SJSA1 (cell line): ENCODE data around the gene VNN1. TPM values are rescaled to one million over a fixed set of nuclear protein-coding genes. Genes with fewer than 3 reads are reported as not detected.

Experiments
- DNase-seq, 2 experiments: peaks; one replicate each; pipeline ENCODE4 v3.0.0-alpha.2; 2015 to 2020; ENCODE audit warnings: low spot score in 2 of 2, low read depth in 1 of 2
- H3K27ac ChIP-seq: fragments of 250-450 bp; sonication (Bioruptor Pico); 2 replicates; pipeline ENCODE4 v1.5.1; 2020; ENCODE audit warnings: mild to moderate bottlenecking, moderate library complexity
- H3K27me3 ChIP-seq: fragments of 250-450 bp; sonication (Bioruptor Pico); replicated peaks from 2 replicates; pipeline ENCODE4 v1.5.1; 2020; ENCODE audit warnings: mild to moderate bottlenecking, moderate library complexity
- H3K36me3 ChIP-seq: fragments of 250-450 bp; sonication (Bioruptor Pico); 2 replicates; pipeline ENCODE4 v1.5.1; 2020; ENCODE audit warnings: mild to moderate bottlenecking
- H3K4me1 ChIP-seq: fragments of 250-450 bp; sonication (Bioruptor Pico); replicated peaks from 2 replicates; pipeline ENCODE4 v1.6.1; 2021; ENCODE audit warnings: mild to moderate bottlenecking
- H3K4me3 ChIP-seq: fragments of 250-450 bp; sonication (Bioruptor Pico); 2 replicates; pipeline ENCODE4 v1.5.1; 2020; ENCODE audit warnings: mild to moderate bottlenecking
- H3K9me3 ChIP-seq: fragments of 250-450 bp; sonication (Bioruptor Pico); replicated peaks from 2 replicates; pipeline ENCODE4 v1.5.1; 2020; ENCODE audit warnings: mild to moderate bottlenecking
- total RNA-seq: library from RNA; depleted of rRNA; stranded (reverse); fragments of >200 nt; shearing (Covaris generic); gene quantifications from 2 replicates; pipeline ENCODE4 v1.2.3, GENCODE V29; 2014; rRNA removed

Gene VNN1, protein sequence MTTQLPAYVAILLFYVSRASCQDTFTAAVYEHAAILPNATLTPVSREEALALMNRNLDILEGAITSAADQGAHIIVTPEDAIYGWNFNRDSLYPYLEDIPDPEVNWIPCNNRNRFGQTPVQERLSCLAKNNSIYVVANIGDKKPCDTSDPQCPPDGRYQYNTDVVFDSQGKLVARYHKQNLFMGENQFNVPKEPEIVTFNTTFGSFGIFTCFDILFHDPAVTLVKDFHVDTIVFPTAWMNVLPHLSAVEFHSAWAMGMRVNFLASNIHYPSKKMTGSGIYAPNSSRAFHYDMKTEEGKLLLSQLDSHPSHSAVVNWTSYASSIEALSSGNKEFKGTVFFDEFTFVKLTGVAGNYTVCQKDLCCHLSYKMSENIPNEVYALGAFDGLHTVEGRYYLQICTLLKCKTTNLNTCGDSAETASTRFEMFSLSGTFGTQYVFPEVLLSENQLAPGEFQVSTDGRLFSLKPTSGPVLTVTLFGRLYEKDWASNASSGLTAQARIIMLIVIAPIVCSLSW
- not detected in 2 replicates for total RNA-seq

DNA sequence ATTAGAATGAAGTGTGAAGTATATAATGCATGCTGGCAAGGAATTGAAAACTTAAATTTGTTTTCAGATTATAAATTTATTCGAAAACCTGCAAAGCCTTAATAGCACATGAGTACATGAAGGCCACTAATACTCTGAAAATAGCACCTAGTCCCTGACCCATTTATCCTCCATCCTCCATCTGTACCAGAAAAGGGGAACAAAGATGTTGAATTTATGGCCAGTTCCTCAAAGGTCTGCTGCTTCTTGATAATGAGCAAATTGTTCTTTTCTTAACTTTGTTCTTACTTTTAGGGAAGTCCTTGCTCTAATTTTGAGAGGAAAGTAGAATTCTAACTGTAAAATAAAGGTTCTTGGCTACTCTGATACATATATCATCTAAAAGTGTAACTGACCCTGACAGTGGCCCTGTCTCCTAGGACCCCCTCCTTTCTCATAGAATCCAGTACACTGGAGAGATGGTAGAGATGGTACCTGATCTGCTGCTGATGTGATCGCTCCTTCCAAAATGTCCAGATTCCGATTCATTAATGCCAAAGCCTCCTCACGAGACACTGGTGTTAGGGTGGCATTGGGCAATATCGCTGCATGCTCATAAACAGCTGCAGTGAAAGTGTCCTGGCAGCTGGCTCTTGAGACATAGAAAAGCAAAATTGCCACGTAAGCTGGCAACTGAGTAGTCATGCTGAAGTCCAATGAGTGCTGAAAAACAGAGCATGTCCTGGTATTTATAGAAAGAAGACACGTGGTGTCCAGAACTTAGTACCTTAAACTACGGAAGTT, at the start of gene VNN1:
VNN1 (minus strand) TSS at position 704 of the 783 bp plus-strand sequence; CDS start at position 684, 20 bp downstream.
- Histone ChIP-seq H3K27me3 (no peaks in the 10 kb centered on the region), H3K36me3 (no peaks in the 10 kb centered on the region), H3K4me1 (no peaks in the 10 kb centered on the region), H3K4me3 (no peak within 1 kb of the TSS), H3K9me3 (no peaks in the 10 kb centered on the region), H3K27ac (no peak within 1 kb of the TSS)
- DNase-seq, result no peak

DNA sequence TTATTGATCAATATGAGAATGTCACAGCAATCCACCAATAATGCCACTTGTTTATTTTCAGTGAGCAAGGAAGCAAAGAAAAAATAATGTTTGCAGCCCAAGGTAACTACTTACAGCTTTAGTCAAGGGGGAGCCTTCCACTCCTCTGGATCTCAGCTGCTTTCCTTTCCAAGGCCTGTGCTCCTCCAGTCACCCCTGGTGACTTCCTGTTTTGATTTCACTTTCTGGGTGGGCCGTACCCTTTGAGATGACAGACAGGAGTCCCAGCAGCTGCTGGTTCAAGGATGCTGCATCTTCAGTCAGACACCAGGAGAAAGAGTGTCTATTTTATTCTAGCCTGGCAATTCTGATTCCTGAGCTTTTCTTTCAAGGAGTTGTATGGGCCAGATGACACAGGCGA, 49.4 kb upstream of the VNN1 start:
- Histone ChIP-seq H3K27me3 (no peaks in the 10 kb centered on the region), H3K4me1 (no peaks in the 10 kb centered on the region; the same call in 1 of the 2 replicates), H3K4me3 (no peak overlapping the region), H3K36me3 (no peaks in the 10 kb centered on the region), H3K27ac (no peak overlapping the region), H3K9me3 (no peaks in the 10 kb centered on the region)
- DNase-seq, result peak in 1 of 2 experiments; percentile 11

DNA sequence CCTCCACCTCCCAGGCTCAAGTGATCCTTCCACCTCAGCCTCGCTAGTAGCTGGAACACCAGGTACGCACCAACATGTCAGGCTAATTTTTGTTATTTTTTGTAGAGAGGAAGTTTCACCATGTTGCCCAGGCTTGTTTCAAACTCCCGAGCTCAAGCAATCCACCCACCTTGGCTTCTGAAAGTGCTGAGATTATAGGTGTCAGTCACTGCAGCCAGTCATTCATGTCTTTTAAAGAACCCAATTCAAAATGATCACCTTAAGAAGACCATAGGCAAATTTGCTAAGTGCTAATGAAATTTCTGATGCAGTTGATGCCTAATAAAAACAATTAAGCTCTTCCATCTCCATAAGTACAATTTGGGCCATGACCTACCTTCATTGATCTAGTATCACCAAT, 46.4 kb upstream of the VNN1 start:
- no peaks in the 10 kb centered on the region for H3K9me3 ChIP-seq
- H3K4me1 ChIP-seq, result no peaks in the 10 kb centered on the region; the same call in 1 of the 2 replicates
- no peak overlapping the region for H3K27ac ChIP-seq
- no peak for DNase-seq
- H3K4me3 ChIP-seq, result no peak overlapping the region
- H3K27me3 ChIP-seq, result no peaks in the 10 kb centered on the region
- no peaks in the 10 kb centered on the region for H3K36me3 ChIP-seq

DNA sequence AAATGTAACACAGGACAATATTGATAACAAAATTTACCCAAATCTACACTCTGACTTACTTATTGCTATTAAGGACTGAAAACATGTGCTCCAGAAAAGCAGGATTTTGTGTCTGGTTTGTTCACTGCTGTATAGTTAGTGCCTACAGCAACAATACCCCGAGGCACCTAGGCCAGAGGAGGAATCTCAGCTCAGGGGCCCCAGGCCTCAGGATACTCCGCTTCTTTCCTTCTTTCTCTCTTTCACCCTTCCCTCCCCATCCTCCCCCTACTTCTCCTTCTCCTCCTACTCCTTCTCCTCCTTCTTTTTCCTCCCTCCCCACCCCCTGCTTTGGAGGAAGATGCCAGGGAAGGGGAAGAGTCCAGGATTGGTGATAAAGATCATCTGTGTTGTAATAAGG, 44.8 kb upstream of the VNN1 start:
- H3K4me3 ChIP-seq, result no peak overlapping the region
- no peaks in the 10 kb centered on the region; the same call in 1 of the 2 replicates for H3K4me1 ChIP-seq
- H3K27ac ChIP-seq, result no peak overlapping the region
- H3K27me3 ChIP-seq, result no peaks in the 10 kb centered on the region
- DNase-seq, result no peak
- H3K9me3 ChIP-seq, result no peaks in the 10 kb centered on the region
- H3K36me3 ChIP-seq, result no peaks in the 10 kb centered on the region

DNA sequence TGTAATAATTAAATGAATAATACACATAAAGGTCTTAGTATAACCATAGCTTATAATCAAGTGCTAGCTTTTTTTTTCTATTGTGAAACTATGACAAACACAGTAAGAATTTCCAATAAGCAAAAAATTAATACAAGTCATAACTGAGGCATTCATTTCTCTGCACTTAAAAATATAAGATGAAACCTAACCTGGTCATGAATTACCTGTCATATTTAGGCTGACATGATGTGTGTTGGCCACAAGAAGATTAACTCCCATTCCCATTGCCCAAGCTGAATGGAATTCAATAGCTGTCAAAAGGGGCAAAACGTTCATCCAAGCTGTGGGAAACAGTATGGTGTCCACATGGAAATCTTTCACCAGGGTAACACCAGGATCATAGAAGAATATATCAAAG, 38.4 kb upstream of the VNN1 start:
- Histone ChIP-seq H3K36me3 (no peaks in the 10 kb centered on the region), H3K27me3 (no peaks in the 10 kb centered on the region), H3K4me1 (no peaks in the 10 kb centered on the region), H3K27ac (no peak overlapping the region), H3K9me3 (no peaks in the 10 kb centered on the region), H3K4me3 (no peak overlapping the region)
- DNase-seq, result no peak

DNA sequence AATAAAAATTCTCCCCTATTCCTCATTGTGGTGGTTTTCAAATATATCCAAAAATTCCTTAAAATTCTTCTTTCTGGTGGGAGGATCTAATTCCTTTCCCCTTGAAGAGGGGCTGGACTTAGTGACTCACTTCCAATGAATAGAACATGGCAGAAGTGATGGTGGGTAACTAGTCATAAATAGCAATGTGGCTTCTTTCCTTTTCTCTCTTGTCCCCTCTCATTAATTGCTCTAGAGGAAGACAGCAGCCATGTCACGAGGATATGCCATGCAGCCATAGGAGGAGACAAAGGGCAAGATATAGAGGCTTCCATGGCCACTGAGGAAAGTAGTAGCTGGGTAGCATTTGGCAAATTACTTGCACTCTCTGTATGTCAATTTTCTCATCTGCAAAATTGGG, 38.0 kb upstream of the VNN1 start:
- H3K4me1 ChIP-seq, result no peaks in the 10 kb centered on the region
- no peak for DNase-seq
- no peaks in the 10 kb centered on the region for H3K27me3 ChIP-seq
- H3K4me3 ChIP-seq, result no peak overlapping the region
- no peak overlapping the region for H3K27ac ChIP-seq
- no peaks in the 10 kb centered on the region for H3K9me3 ChIP-seq
- no peaks in the 10 kb centered on the region for H3K36me3 ChIP-seq

DNA sequence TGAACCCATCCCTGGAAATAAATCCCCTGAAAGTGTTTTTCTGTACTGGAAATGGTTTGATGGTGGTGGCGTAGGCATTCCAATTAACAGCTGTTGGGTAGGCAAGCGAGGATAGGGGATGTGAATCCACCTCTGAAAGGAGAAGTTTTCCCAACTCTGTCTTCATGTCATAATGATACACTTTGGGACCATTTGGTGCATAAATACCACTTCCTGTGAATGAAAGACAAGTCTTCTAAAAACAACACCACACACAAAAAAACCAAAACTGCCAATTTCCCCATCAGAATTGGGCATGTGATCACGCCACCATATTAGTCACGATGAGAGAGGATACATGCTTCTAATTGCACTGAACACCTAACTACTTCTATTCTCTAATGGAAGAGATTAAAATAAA, 37.5 kb upstream of the VNN1 start:
- Histone ChIP-seq H3K4me1 (no peaks in the 10 kb centered on the region), H3K36me3 (no peaks in the 10 kb centered on the region), H3K9me3 (no peaks in the 10 kb centered on the region), H3K4me3 (no peak overlapping the region), H3K27ac (no peak overlapping the region), H3K27me3 (no peaks in the 10 kb centered on the region)
- DNase-seq, result no peak

DNA sequence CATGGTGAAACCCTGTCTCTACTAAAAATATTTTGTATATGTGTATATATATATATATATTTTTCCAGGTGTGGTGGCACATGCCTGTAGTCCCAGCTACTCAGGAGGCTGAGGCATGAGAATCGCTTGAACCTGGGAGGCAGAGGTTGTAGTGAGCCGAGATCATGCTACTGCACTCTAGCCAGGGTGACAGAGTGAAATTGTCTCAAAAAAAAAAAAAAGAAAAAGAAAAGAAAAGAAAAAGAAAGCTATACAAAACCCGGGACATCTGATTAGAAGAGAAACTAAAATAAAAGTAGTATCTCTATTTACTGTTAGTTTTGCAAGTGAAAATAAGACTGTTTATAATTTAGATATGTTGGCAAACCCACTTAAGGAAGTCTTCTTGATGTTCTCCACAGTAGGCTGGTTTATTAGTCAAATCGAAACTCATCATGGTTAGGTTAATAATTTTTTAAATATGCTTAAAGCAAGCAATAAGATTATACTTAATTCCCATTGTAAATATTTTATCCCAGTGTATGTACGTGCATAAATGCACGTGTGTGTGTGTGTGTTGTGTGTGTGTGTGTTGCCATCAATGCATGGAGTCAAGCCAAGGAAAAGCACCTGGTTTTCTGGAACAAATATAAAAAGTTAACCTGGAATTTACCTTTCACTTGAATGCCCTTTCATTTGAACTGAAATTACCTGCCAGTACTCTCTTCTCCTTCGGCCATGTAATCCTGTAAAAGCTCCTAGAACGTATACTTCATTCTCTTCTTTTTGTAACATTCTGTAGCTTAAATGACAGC, 36.8 kb upstream of the VNN1 start:
- no peaks in the 10 kb centered on the region for H3K9me3 ChIP-seq
- H3K4me3 ChIP-seq, result no peak overlapping the region
- H3K27ac ChIP-seq, result no peak overlapping the region
- DNase-seq, result no peak
- no peaks in the 10 kb centered on the region for H3K27me3 ChIP-seq
- H3K4me1 ChIP-seq, result no peaks in the 10 kb centered on the region
- H3K36me3 ChIP-seq, result no peaks in the 10 kb centered on the region

DNA sequence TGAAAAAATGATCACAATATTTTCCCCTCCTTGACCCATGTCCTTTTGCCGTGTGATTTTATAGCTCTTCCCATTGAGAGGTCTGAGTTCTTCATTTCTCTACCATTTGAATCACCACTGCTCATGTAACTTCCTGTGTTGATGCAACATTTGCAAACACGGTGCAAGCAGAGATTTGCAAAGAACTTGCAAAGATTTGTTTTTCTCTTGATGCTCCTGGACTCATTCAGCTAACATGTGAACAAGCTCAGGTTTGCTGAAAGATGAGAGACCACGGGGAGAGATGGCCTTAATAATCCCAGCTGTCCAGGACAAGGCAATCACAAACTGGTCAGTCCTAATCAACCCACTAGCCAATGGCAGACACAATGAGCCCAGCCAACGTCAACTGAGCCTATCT, 35.3 kb upstream of the VNN1 start:
- Histone ChIP-seq H3K27me3 (no peaks in the 10 kb centered on the region), H3K4me1 (no peaks in the 10 kb centered on the region), H3K9me3 (no peaks in the 10 kb centered on the region), H3K36me3 (no peaks in the 10 kb centered on the region), H3K27ac (no peak overlapping the region), H3K4me3 (no peak overlapping the region)
- DNase-seq, result no peak

DNA sequence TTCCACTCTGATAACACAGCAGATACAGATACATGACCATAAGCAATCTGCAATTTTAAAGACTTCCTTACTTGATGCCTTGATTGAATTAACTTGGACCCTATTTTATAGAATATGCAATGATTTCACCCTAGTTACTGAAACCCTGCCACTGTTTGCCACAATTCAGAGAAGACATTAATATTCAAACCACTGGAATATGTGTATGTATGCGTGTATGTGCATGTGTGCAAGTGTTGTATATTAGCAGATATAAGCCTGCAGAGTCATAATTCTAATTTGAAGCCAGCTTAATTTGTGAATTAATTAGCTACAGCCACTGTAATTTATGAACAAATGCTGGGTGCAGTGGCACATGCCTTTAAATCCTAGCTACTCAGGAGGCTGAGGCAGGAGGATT, 34.6 kb upstream of the VNN1 start:
- Histone ChIP-seq H3K4me3 (no peak overlapping the region), H3K4me1 (no peaks in the 10 kb centered on the region), H3K9me3 (no peaks in the 10 kb centered on the region), H3K27ac (no peak overlapping the region), H3K27me3 (no peaks in the 10 kb centered on the region), H3K36me3 (no peaks in the 10 kb centered on the region)
- no peak for DNase-seq

DNA sequence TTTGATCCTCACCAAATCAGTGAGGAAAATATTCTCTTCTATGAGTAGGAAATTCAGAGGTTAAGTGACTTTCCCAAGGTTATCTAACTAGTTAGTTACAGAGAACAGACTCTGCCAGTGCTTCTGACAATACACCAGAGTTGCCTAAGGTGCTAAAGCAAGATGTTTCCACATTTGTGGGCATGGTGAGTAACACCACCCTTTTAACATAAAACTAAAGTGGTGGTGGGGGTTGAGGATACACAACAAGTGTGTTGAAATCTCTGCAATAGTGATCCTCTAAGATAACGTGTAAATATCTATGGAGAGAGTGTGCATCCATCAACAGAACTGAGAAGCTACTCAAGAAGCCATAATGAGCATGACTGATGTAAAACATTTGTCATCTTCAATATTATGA, 32.2 kb upstream of the VNN1 start:
- H3K36me3 ChIP-seq, result no peaks in the 10 kb centered on the region
- no peaks in the 10 kb centered on the region for H3K27me3 ChIP-seq
- no peak for DNase-seq
- H3K4me3 ChIP-seq, result no peak overlapping the region
- no peak overlapping the region for H3K27ac ChIP-seq
- no peaks in the 10 kb centered on the region for H3K9me3 ChIP-seq
- no peaks in the 10 kb centered on the region for H3K4me1 ChIP-seq

DNA sequence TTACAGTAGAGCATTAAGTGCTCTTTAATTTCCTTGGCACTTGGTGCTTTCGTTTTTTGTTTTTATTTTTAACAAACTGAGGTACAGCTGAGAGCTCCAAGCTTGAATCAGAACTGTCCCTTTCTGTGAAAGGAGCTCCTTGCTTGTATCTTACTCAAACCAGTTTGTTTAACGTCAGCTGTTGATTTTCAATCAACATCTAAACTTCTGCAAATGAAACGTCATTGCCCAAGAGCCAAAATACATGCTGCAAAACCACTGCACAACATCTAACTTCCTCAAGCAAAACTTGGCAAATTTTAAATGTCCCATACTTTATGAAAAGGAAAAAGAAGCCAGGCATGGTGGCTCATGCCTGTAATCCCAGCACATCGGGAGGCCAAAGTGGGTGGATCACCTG, 28.6 kb upstream of the VNN1 start:
- Histone ChIP-seq H3K4me3 (no peak overlapping the region), H3K36me3 (no peaks in the 10 kb centered on the region), H3K27me3 (no peaks in the 10 kb centered on the region), H3K27ac (no peak overlapping the region), H3K4me1 (no peaks in the 10 kb centered on the region), H3K9me3 (no peaks in the 10 kb centered on the region)
- no peak for DNase-seq

DNA sequence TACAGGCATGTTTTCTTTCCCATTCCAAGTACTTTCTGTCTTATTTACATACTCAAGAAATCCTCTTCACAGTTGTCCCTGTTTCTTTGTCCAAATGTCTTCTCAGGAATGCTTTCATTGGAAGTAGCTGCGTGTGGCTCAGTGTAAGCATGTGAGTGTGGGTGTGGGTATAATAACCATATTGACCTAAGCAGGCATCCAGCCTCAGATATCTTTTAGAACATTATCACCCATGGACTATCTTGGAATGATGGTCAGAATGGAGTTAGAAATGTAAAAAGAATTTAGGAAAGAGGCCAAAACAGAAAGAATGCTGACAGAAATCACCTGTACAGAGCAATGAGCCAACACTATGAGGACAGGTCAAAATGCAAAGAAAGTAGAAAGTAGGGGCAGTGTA, 27.4 kb upstream of the VNN1 start:
- no peak for DNase-seq
- H3K27ac ChIP-seq, result no peak overlapping the region
- no peaks in the 10 kb centered on the region for H3K9me3 ChIP-seq
- no peaks in the 10 kb centered on the region for H3K36me3 ChIP-seq
- H3K27me3 ChIP-seq, result no peaks in the 10 kb centered on the region
- H3K4me3 ChIP-seq, result no peak overlapping the region
- H3K4me1 ChIP-seq, result no peaks in the 10 kb centered on the region
